GM18507 (cell line): ENCODE measurements around the gene ZNF503.
"Not testable (repeated sequence)": the region's sequence is repeated elsewhere in the genome, so short reads cannot be mapped to it uniquely, and the experiment has no call there.

Source experiments
- DNase-seq: peaks from one replicate; pipeline ENCODE4 v3.0.0; 2011; ENCODE audit warnings: low read depth; ENCODE audit not compliant: insufficient read length; ENCODE audit errors: extremely low spot score
- FAIRE-seq: peaks from 2 replicates; lab custom pipeline; 2011; peaks lifted over from hg19 to GRCh38; lab: Jason Lieb, UNC

Gene ZNF503

GRCh38 chr10:75359876-75360275, 41.7 kb downstream of the ZNF503 start:
- not testable (repeated sequence) for DNase-seq, FAIRE-seq

DNA sequence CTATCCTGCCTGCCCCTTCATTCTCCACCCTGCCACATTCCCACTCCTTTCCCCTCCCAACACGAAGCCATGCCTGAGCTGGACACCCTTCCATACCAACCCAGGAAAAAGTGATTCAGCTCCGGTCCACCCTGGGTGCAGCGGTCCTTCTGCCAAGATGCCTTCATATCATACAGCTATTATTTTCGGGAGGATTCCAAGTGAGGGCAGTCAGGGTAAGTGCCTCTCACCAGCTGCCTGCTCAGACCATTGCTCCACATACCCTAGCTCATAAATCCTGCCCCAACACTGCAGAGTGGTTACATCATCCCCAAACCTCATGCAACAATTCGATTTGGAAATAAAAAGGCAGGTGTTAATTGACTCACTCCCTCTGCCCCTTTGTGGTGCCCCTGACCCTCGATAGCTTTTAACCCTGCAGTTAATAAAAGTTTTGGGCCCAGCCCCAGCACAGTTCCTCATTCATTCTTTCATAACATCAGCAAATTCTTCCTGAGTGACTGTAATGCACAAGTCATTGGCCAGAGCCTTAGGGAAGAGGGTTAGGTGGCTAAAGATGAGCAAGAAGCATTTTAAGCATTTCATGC, 42.6 kb downstream of the ZNF503 start:
- FAIRE-seq (no peak), DNase-seq (no peak)

- DNase-seq, result no peak
- FAIRE-seq, result no peak
Observed at GRCh38 chr10:75358132-75358531, 43.4 kb downstream of the ZNF503 start.

GRCh38 chr10:75357500-75357899, 44.1 kb downstream of the ZNF503 start:
- FAIRE-seq, result no peak

GRCh38 chr10:75356484-75356883, 45.1 kb downstream of the ZNF503 start:
- no peak for DNase-seq
- no peak for FAIRE-seq

More at GRCh38 chr10:75357500-75357899, 44.1 kb downstream of the ZNF503 start:
- no peak for DNase-seq

DNA sequence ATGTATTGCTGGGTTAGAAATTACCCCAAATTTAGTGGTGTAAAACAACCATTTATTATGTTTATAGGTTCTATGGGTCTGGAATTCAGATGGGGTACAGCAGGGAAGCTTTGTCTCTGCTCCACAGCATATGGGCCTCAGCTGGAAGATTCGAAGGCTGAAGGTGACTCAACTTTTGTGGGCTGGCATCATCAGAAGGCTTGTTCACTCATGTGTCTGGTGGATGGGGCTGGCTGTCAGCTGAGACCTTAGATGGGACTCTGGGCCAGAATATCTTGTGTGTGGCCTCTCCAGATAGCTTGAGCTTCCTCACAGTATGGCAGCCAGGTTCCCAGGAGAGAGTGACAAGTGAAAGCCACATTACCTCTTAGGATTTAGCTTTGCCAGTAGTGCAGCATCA, 45.9 kb downstream of the ZNF503 start:
- FAIRE-seq (no peak), DNase-seq (no peak)

- DNase-seq (no peak), FAIRE-seq (no peak)
Observed at GRCh38 chr10:75353183-75353582, 48.4 kb downstream of the ZNF503 start.

GRCh38 chr10:75352650-75353049, 48.9 kb downstream of the ZNF503 start:
- FAIRE-seq, result no peak
- no peak for DNase-seq

DNA sequence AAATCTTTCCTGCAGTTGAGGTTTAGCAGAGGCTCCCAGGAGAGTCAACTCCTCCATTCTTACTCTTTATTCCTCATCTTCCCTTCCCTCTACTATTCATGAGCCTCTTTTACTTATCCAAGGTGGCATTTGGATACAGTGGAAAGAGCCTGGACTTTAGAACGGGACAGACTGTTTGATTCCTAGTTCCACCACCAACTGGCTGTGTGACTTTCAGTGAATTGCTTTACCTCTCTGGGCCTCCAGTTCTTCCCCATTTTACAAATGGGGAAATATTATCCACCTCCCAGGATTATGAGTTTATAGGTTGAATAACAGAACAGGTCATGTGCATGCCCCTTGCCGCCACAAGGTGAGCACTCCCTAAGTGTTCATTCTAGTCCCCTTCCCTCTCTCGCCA, 49.9 kb downstream of the ZNF503 start:
- DNase-seq (no peak), FAIRE-seq (no peak)

GRCh38 chr10:75350791-75351190, 50.8 kb downstream of the ZNF503 start:
- FAIRE-seq, result no peak

More at GRCh38 chr10:75350791-75351190, 50.8 kb downstream of the ZNF503 start:
- no peak for DNase-seq
